Fibroblast of gingiva (primary cell): ENCODE results near the gene NAMPT.

Experiments
- DNase-seq: peaks from one replicate; pipeline ENCODE4 v3.0.0-alpha.2; 2011; ENCODE audit warnings: low read depth

The NAMPT gene

DNA sequence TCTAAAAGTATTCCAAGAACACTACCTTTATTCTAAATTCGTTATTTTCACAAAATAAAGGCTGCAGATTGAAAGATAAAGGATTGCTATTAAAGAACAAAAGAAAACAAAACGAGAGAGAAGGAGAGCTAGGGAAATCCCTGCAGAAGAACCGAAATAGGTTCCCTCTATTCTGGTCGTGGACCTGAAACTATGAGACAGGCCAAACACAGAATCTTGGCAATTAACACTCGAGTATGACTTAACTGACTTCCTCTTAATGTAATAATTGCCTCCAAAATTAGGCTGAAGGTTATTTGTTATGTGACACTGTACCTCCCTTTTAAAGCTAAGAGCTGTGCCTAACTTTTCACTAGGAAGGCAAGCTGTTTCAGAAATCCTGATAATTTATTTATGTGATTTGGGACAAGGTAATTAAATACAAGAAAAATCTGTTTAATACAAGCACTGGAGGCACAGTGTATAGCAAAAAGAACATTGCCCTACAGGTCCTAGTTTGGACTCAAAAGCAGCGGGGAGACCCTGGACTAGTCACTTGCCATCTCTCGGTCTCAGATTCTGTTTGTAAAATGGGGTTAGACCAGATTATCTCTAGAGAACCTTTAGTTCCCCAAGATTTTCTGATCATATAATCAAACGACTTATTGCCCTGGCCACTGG lies 11.6 kb downstream of the NAMPT start:
- no peak for DNase-seq

- DNase-seq, result no peak
These were observed 14.4 kb downstream of the NAMPT start for GRCh38 chr7:106270122-106270977.

GRCh38 chr7:106269254-106269961 lies 15.4 kb downstream of the NAMPT start:
- DNase-seq, result no peak

GRCh38 chr7:106265133-106265532 lies 19.6 kb downstream of the NAMPT start:
- no peak for DNase-seq

GRCh38 chr7:106262221-106262881 lies 22.4 kb downstream of the NAMPT start:
- peak; percentile 11 for DNase-seq

GRCh38 chr7:106260136-106260561 lies 24.6 kb downstream of the NAMPT start:
- DNase-seq, result no peak

GRCh38 chr7:106258789-106259188 lies 26.0 kb downstream of the NAMPT start:
- no peak for DNase-seq

DNA sequence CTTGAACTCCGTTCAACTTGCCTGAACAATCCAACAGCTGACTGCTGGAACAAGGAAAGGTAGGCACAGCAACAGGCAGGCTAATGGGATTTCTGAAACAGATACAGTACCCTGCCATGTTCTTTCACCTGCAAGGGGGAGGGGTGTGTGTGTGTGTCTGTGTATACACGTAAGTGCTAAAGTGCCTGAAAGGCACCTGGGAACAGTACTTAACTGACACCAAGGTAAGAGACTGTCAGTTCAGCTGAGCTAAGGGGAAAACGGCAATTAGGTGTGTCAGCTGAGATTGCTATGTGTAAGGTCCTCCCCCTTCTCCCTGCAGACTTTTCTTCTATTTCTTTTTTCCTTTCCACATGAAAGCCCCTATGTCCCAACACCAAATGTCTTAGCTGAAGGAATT lies 27.0 kb downstream of the NAMPT start:
- DNase-seq, result no peak

DNA sequence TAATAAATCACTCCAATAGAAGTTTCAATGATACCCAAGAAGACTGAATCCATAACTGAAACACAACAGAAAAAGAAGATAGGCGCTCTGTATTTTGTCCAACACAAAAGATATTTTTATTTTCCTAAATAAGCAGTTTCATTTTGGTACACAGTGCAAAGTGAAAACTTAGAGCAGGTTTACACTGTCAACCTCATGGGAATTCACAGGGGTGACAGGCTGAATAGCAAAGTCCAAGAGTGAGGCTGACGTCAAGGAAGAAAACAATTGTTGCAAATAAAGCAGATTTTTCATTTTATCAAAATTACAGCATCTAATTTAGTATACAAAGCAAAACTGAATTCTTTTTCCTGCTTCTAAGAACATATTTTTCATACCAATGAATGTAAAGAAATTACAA lies 28.6 kb downstream of the NAMPT start:
- DNase-seq, result no peak

DNA sequence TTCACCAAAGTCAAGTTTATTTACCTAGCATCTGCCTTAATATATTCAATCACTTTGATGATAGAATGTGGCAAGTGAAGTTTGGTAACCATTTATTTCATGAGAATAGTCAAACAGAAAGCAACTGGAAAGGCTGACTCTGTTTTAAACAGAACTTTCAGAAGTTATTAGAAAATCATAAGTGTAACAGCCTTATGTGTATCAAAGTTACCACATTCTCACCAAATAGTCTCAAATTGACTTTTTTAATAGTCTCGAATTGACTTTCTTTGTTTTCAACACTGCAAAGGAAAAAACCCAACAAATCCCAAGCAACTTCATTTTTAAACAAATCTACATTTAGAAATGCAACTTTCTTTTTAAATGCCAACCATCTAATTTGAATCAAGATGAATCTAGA lies 29.5 kb downstream of the NAMPT start:
- no peak for DNase-seq

DNA sequence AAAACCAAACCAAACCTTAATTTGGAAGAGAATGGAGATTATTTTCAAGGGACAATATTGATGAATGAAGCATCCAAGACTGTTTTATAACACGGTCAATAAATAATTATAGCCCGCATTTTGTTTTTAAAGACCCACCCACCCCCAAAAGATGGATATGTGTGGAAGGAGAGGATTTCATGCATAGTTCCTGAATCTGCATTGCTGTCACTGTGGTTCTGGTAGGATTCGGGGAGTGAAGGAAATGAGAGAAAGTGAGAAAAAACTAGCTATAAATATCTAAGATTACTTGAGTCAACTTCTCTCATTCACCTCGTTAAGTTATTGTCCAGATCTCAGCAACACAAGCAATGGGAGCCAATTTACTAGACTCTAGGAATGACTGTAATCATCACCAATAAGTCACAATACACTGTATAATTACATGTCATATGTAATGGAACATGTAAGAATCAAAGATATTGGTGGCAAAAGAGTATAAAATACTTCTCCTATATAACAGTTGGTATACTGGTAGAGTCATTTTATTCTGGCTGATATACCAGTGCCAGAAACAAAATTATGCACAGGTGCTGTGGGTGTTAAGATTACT lies 30.2 kb downstream of the NAMPT start:
- DNase-seq, result no peak

- no peak for DNase-seq
These were observed 32.2 kb downstream of the NAMPT start for GRCh38 chr7:106252568-106252967.

DNA sequence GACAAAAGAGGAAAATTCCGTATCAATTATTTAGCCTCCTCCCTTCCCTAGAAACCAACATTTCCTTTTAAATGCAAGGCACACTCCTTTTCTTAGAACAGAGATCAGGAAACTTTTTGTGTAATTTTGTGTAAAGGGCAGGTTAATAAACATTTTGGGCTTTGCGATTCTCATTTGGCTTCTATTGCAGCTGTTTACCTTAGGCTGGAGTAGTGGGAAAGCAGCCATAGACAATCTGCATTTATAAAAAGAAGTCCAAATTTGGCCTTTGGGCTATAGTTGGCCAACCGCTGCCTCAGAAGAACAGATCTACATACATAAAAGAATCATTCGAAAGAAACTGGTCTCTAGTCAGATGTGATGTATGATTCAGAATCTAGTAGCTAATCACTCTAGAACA lies 35.3 kb downstream of the NAMPT start:
- DNase-seq, result no peak

DNA sequence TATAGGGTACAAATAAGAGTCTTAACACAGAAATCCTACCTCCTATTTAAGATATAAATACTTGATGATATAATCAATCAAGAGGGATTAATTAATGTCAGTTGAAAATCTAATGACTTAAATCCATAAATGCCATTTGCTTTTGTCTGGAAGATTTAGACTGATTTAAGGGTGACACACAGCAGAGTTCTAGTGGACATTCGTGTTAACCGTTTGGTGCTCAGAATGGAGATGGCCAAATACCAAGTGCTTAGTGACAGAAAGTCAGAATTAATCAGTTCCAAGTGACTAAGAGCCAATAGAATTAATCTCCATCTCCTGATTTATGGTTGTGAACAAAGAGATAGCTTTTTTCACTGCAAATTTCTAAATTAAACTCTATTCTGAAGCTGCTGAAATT lies 36.2 kb downstream of the NAMPT start:
- DNase-seq, result no peak

- DNase-seq, result no peak
These were observed 36.9 kb downstream of the NAMPT start for GRCh38 chr7:106247841-106248240.

DNA sequence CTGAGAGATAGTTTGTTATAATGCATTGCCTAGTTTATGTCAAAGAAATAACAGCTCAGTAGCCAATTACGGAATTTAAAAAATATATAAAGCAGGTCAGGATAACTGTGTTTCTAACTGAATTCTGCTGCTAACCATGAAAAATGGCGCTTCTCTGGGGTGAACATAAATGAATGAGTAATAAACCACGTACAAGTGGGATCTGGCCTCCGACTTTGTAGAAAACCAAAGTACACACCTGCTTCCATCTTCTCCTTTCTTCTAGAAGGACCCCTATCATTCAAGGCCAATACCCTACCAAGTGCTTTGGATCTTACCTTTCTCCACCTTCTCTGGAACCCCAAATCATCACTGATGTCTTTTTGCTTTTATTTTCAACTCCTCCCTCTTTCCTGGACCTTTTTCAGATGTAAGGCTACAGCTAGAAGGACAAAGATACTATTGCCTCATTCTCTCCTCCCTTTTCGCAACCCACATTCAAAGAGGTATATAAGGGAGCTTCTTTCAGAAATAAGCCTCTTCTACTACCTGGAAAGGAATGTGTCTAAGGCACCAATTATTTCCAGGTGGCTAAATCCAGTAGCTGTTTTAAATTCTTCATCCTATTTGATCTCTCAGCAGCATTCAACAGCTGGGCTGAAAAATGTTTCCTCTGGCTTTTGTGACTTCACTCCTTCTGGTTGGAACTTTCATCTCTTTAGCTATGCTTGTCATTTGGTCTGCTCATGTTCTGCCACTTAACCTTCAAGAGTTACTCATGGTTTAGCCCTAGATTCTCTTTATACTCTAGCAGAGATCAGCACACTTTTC lies 37.7 kb downstream of the NAMPT start:
- no peak for DNase-seq

GRCh38 chr7:106243893-106244292 lies 40.9 kb downstream of the NAMPT start:
- no peak for DNase-seq

DNA sequence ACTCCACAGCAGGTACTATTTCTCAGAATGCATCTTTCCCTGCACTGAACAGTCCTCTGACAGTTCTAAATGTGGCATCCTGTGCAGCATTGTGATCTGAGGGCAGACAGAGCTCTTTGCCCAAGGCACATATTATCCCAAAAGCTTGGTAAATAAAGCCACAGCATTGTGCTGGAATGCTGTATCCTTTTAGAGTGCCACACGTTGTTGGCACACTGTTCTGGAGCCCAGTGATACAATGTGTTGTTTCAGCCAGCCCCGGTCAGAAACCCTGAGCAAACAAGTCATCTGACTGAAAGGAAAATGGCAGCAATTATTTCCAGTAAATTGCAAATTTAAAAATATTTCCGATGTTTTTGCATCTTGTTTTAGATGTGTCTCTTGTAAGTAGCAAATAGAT lies 45.4 kb downstream of the NAMPT start:
- DNase-seq, result peak; percentile 45

GRCh38 chr7:106238830-106239229 lies 46.0 kb downstream of the NAMPT start:
- no peak for DNase-seq

DNA sequence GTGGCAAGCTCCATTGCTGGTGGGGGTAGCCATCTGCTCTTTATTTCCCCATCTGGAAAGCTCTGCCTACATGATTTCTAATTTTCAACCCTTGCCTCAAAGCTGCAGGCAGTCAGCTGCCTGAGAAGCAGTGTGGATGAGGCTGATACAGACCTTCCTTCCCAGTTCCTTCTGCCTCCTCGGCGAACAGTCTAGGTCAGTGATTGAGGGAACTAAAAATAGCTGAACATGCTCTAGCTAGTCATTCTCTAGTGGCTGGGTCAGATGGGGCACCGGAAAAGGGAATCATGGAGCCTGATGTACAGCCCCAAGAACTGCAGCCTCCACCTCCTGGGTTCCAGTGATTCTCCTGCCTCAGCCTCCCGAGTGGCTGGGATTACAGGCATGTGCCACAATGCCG lies 48.7 kb downstream of the NAMPT start:
- no peak for DNase-seq

DNA sequence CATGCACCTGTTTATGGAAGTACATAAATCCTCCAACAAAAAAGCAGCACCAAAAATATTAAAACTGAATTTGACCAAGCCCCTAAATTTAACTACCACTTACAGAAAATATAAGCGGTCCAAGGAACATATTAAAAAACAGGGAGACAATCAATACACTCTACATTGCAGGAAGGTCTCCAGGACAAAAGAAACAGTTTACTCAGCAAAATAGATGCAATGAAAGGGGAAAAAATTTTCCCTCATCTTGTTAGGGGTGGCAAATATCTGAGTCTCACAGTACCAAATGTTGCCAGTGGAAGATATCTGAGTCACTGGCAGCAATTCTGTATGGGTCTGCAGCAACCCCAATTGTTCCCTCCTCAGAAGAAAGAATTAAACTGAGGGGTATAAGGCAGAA lies 50.4 kb downstream of the NAMPT start:
- no peak for DNase-seq
